ENCODE results near the gene RNF166. TPM values are rescaled to one million over a fixed set of nuclear protein-coding genes. Genes with fewer than 3 reads are reported as not detected.

Gene RNF166
- total and polyA plus RNA-seq, 2 donors (not counting 3 experiments of a cell fraction or from before 2014, with no cell fraction given), result 27.6 to 38.8 TPM

DNA sequence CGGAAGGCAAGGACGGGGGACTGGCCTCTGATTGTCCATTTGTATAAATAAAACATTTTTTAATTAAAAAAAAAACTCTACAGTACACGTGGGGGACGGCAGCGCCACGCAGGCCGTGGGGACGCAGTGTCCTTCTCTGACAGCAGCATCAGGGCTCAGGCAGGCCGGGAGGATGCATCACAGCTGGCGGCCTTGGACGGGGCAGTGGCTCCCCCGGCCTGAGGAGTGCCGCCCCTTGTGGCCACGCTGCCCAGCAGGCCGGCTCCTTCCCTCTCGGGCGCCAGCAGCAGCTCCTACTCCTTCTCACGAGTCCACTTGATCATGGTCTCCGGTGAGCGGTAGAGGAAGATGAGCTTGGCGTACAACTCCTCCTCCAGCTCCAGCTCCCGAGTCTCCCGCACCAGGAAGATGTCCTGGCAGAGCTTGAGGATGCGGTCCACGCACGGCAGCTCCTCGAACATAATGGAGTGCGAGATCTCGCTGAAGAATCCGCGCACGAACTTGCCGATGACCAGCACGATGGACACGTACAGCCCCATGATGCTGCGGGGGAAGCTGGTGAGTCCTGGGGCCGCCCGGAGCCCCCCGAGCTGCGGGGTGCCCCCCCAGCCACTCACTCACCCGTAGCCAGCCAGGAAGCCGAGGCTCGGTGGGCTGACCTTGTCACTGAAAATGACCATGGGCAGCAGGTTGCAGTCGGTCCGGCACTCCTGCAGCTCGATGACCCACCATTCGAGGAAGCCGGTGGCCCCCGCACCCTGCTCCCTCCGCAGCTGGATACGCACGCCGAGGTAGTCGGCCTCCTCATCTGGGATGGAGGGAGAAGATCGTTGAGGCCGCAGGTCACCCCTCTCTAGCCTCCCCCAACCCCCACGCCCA, 9.3 kb upstream of the RNF166 start:
- DNase-seq (ENCODE audit: low read depth, low spot score), result no peak
- Histone ChIP-seq H3K4me2 (ENCODE audit: insufficient read depth, low read length) (no peak overlapping the region), H4K20me1 (replicated peaks; ENCODE audit: control insufficient read depth, extremely low read depth, insufficient read depth, low read length) (no peaks in the 10 kb centered on the region), H3K4me3 (replicated peaks in 1 of 3; ENCODE audit: insufficient read depth in 1 of 3, low read depth in 1 of 3, low read length in 3 of 3) (no peak overlapping the region), H3K36me3 (ENCODE audit: control insufficient read depth in 2 of 2, extremely low read depth in 1 of 2, insufficient read depth in 2 of 2, low read length in 2 of 2) (peaks cover 22 to 59% of the 10 kb centered on the region in 2 experiments), H2AFZ (ENCODE audit: low read depth, low read length) (no peak overlapping the region), H3K4me1 (ENCODE audit: control insufficient read depth, extremely low read depth, insufficient read depth, low read length) (no peaks in the 10 kb centered on the region), H3K27me3 (ENCODE audit: control insufficient read depth in 2 of 2, insufficient read depth in 2 of 2, low read length in 2 of 2) (no peaks in the 10 kb centered on the region), H3K9ac (replicated peaks; ENCODE audit: extremely low read depth, insufficient read depth, low read length) (no peak overlapping the region), H3K9me1 (replicated peaks; ENCODE audit: control insufficient read depth, extremely low read depth, insufficient read depth, low read length) (no peaks in the 10 kb centered on the region), H3K27ac (ENCODE audit: insufficient read depth, low read depth, low read length) (no peak overlapping the region), H3K9me3 (replicated peaks; ENCODE audit: control insufficient read depth, insufficient read depth, low read length) (no peaks in the 10 kb centered on the region), H3K79me2 (ENCODE audit: control insufficient read depth, insufficient read depth, low read length) (peaks cover 2% of the 10 kb centered on the region)
- ChIA-PET CTCF (interaction anchor here (2.2 kb wide), 1 partner anchor 22 kb away, joined by 9 read pairs; no protein-coding TSS in a partner anchor), POLR2A (no interaction called here)
- FAIRE-seq, result no peak
- dilution Hi-C loops (cut with MboI; ENCODE audit: extremely low pct_ligation_motif_present, low sequenced_read_pairs) (no loop called here), intact Hi-C loops (cut with micrococcal nuclease) (no loop called here)
- TF ChIP-seq GATA2 (IDR thresholded peaks at IDR 0.05; ENCODE audit: insufficient read depth, insufficient read length, low read depth, low read length) (no peak), POLR2A (IDR thresholded peaks at IDR 0.05; ENCODE audit: low read depth, low read length) (no peak), MAX (IDR thresholded peaks at IDR 0.05; ENCODE audit: insufficient read depth, insufficient read length) (no peak)
- TSS peak; percentile 46 for BruUV-seq (replicated peaks)

GRCh38 chr16:88714420-88715302, 8.5 kb upstream of the RNF166 start:
- H3K4me3 ChIP-seq (replicated peaks in 1 of 3; ENCODE audit: insufficient read depth in 1 of 3, low read depth in 1 of 3, low read length in 3 of 3), result no peak overlapping the region
- TF ChIP-seq GATA2 (IDR thresholded peaks at IDR 0.05; ENCODE audit: insufficient read depth, insufficient read length, low read depth, low read length) (no peak), MYC (IDR thresholded peaks at IDR 0.05; ENCODE audit: low read depth, low read length) (no peak), EZH2 (IDR thresholded peaks at IDR 0.05; ENCODE audit: borderline replicate concordance, low read depth, low read length, severe bottlenecking) (no peak), POLR2AphosphoS5 (IDR thresholded peaks at IDR 0.05; ENCODE audit: insufficient read depth, low read depth, low read length) (no peak), MAX (IDR thresholded peaks at IDR 0.05; ENCODE audit: insufficient read depth, insufficient read length) (no peak), JUN (IDR thresholded peaks at IDR 0.05; ENCODE audit: borderline replicate concordance, insufficient read depth, insufficient read length, low read depth) (no peak), FOS (IDR thresholded peaks at IDR 0.05; ENCODE audit: borderline replicate concordance, insufficient read depth, low read length) (no peak), POLR2A (IDR thresholded peaks at IDR 0.05; ENCODE audit: low read depth, low read length) (no peak)
- TF ChIP-seq, protein P1, sequence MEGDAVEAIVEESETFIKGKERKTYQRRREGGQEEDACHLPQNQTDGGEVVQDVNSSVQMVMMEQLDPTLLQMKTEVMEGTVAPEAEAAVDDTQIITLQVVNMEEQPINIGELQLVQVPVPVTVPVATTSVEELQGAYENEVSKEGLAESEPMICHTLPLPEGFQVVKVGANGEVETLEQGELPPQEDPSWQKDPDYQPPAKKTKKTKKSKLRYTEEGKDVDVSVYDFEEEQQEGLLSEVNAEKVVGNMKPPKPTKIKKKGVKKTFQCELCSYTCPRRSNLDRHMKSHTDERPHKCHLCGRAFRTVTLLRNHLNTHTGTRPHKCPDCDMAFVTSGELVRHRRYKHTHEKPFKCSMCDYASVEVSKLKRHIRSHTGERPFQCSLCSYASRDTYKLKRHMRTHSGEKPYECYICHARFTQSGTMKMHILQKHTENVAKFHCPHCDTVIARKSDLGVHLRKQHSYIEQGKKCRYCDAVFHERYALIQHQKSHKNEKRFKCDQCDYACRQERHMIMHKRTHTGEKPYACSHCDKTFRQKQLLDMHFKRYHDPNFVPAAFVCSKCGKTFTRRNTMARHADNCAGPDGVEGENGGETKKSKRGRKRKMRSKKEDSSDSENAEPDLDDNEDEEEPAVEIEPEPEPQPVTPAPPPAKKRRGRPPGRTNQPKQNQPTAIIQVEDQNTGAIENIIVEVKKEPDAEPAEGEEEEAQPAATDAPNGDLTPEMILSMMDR (IDR thresholded peaks at IDR 0.05; ENCODE audit: extremely low read depth in 1 of 2, insufficient read depth in 1 of 2, low read depth in 1 of 2, low read length in 2 of 2), result no peak
- DNase-seq (ENCODE audit: low read depth, low spot score) (no peak), FAIRE-seq (no peak)
- no peaks in the 10 kb centered on the region for H3K4me1 ChIP-seq (ENCODE audit: control insufficient read depth, extremely low read depth, insufficient read depth, low read length)
- no peaks in the 10 kb centered on the region for H3K9me1 ChIP-seq (replicated peaks; ENCODE audit: control insufficient read depth, extremely low read depth, insufficient read depth, low read length)
- H3K9ac ChIP-seq (replicated peaks; ENCODE audit: extremely low read depth, insufficient read depth, low read length), result no peak overlapping the region
- no peak overlapping the region for H2AFZ ChIP-seq (ENCODE audit: low read depth, low read length)
- ChIA-PET CTCF (interaction anchor here (2.2 to 2.3 kb wide), 2 partner anchors 23 kb away, joined by 9 to 10 read pairs; no protein-coding TSS in a partner anchor), POLR2A (no interaction called here)
- dilution Hi-C loops (cut with MboI; ENCODE audit: extremely low pct_ligation_motif_present, low sequenced_read_pairs), result no loop called here
- H3K4me2 ChIP-seq (ENCODE audit: insufficient read depth, low read length), result no peak overlapping the region
- H3K36me3 ChIP-seq (ENCODE audit: control insufficient read depth in 2 of 2, extremely low read depth in 1 of 2, insufficient read depth in 2 of 2, low read length in 2 of 2), result peaks cover 21 to 57% of the 10 kb centered on the region in 2 experiments
- BruUV-seq (replicated peaks), result no TSS peak
- no peaks in the 10 kb centered on the region for H3K27me3 ChIP-seq (ENCODE audit: control insufficient read depth in 2 of 2, insufficient read depth in 2 of 2, low read length in 2 of 2)
- H3K9me3 ChIP-seq (replicated peaks; ENCODE audit: control insufficient read depth, insufficient read depth, low read length), result no peaks in the 10 kb centered on the region
- intact Hi-C loops (cut with micrococcal nuclease), result no loop called here
- no peaks in the 10 kb centered on the region for H4K20me1 ChIP-seq (replicated peaks; ENCODE audit: control insufficient read depth, extremely low read depth, insufficient read depth, low read length)
- H3K79me2 ChIP-seq (ENCODE audit: control insufficient read depth, insufficient read depth, low read length), result peaks cover 2% of the 10 kb centered on the region
- H3K27ac ChIP-seq (ENCODE audit: insufficient read depth, low read depth, low read length), result no peak overlapping the region

Measured in endothelial cell of umbilical vein (primary cell).